Fibroblast of the aortic adventitia (primary cell): Measurements from ENCODE around the gene TPK1. TPM values are rescaled to one million over a fixed set of nuclear protein-coding genes. Genes with fewer than 3 reads are reported as not detected.

Experiments used
- DNase-seq: peaks from one replicate; pipeline ENCODE4 v3.0.0-alpha.2; 2010; ENCODE audit warnings: low read depth
- H3K4me3 ChIP-seq: 2 replicates; pipeline ENCODE4 v1.5.1; 2011; ENCODE audit warnings: low read depth, mild to moderate bottlenecking, control low read depth, low read length, moderate library complexity
- total RNA-seq: library from RNA; depleted of rRNA; stranded (reverse); fragments of >200 nt; gene quantifications from 2 replicates; pipeline ENCODE4 v1.2.3, GENCODE V29; 2012; ENCODE audit warnings: low replicate concordance
- TF ChIP-seq, protein P1 (sequence below): IDR thresholded peaks from 2 replicates; pipeline ENCODE4 v1.5.1; 2011; ENCODE audit warnings: mild to moderate bottlenecking, low read length, control low read depth, inconsistent platforms; ENCODE audit not compliant: insufficient read depth

The TPK1 gene
- total RNA-seq, 1 donor = 7.6 TPM

DNA sequence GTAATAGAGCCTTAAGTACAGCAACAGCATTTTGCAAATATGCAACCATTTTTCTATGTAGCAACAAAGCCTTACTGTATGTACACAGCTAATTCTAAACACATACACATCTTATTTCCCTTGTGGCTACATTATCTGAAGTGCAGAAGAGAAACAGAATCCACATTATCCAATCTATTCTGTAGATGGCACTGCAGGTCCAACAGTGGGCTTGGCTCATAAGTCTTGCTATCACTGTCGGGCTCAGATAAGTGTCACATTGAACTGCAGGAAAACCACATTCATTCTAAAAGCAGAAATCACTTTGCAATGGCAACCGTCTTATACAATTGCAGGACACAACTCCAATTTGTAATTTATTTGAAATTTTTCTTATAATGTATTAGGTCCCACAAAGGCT is 322.5 kb downstream of the TPK1 start:
- DNase-seq = peak; percentile 20
- no peak overlapping the region for H3K4me3 ChIP-seq
- TF ChIP-seq, protein P1, sequence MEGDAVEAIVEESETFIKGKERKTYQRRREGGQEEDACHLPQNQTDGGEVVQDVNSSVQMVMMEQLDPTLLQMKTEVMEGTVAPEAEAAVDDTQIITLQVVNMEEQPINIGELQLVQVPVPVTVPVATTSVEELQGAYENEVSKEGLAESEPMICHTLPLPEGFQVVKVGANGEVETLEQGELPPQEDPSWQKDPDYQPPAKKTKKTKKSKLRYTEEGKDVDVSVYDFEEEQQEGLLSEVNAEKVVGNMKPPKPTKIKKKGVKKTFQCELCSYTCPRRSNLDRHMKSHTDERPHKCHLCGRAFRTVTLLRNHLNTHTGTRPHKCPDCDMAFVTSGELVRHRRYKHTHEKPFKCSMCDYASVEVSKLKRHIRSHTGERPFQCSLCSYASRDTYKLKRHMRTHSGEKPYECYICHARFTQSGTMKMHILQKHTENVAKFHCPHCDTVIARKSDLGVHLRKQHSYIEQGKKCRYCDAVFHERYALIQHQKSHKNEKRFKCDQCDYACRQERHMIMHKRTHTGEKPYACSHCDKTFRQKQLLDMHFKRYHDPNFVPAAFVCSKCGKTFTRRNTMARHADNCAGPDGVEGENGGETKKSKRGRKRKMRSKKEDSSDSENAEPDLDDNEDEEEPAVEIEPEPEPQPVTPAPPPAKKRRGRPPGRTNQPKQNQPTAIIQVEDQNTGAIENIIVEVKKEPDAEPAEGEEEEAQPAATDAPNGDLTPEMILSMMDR = no peak

DNA sequence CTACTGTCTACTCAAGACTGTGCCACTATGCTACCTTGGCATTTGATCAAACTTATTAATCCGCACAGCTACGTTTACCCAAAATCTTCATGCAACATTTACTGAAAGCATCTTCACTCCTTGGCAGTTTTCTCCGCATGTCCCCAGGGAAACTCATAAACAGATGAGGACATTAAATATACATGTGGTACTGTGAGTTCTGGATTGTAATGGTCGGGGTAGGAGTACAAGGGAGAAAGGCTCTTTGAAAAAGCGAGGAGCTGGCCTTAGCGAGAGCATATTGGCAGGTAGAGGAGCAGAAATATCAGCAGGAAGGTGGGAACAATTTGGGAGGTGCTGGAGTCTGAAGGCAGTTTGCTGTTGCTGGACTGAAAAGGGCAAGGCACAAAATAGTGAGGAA is 325.2 kb downstream of the TPK1 start:
- H3K4me3 ChIP-seq = no peak overlapping the region
- TF ChIP-seq, protein P1 = no peak
- no peak for DNase-seq

DNA sequence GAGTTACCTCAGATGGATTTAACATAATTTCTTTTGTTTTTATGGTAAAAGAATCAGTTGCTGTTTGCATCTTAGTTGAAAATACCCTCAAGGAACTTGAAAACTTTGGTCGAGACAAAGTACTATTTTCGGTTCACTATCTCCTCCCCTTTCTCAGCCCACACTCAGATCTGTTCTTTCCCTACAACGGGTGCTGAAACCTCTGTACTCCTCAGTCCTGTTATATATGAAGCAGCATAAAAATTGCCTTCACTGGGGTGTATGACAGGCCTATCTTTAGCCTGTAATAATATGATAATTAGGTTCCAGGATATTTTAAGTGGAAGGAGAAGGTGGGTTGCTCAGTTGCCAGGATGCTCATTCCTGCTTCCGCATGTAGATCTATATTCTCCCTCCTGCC is 327.2 kb downstream of the TPK1 start:
- no peak overlapping the region for H3K4me3 ChIP-seq
- no peak for DNase-seq
- TF ChIP-seq, protein P1 = no peak

DNA sequence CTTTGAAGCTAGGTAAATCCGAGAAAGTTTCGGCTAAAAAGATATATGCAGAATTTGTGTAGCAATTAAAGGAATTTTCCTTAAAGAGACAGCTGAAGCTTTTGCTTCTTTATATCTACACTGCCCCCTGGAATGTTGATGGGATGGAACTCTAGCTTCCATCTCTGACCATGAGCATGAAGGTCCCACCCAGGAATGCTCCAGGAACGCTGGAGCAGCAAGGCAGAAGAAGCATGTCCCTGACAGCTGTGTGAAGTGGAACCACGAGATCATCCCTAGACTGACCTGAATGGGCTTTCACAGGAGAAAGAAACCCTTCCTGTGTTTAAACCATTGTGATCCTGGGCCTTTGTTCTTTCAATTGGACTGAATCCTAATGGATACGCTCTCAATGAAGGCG is 332.6 kb downstream of the TPK1 start:
- no peak overlapping the region for H3K4me3 ChIP-seq
- TF ChIP-seq, protein P1 = no peak
- DNase-seq = no peak

DNA sequence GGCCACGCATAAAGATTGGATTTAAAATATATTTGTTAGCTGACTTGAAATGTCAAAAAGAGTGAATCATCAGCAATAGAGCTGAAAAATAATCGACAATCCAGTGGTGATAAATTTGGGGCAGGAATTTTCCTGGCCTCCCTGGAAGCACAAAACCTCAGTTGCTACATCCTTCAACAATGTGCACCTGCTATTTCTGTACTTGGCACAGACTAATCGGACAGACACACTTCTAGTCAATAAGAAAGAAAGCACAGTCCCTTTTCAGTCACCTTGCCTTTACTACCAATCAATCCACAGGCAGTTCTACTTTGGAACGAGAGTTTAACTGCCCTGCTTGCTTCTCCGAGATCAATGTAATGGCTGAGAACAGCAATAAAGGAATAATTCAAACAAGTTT is 335.6 kb downstream of the TPK1 start:
- no peak overlapping the region for H3K4me3 ChIP-seq
- TF ChIP-seq, protein P1 = no peak
- no peak for DNase-seq

DNA sequence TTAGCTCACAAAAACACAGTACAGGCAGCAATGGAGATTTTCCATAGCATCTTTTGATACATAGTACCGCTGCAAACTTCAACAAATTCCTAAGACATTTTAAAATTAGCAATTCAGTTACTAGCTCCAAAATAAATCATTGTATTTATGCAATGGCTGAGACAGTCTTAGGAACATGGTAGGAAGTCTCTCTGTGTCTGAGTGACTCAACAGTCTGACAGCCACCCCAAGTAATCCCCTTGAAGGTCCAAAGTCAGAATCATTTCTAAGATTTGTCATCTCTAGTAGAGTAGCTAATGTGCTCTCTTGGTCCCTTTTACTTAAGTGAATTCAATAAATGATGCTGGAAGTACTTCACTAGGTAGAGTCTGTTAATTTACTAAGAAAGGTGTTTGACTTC is 338.6 kb downstream of the TPK1 start:
- DNase-seq = no peak
- TF ChIP-seq, protein P1 = no peak
- H3K4me3 ChIP-seq = no peak overlapping the region

DNA sequence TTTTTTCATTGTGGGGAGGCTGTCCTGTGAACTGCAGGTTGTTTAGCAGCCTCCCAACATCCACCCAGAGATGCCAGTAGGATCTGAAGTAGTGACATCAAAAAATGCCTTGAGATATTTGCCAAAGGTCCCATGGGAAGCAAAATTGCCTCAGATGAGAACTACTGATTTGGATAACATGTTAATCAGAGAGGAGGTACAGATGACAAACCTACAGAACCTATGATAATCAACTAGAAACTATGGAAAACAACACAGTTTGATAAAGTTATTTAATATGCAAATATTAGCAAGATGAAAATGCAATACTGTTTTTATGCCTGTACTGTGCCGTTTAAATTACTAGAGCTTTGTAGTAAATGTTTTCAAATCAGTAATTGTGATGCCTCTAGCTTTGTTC is 341.5 kb downstream of the TPK1 start:
- no peak for DNase-seq
- no peak overlapping the region for H3K4me3 ChIP-seq
- TF ChIP-seq, protein P1 = no peak
